K562 (cell line): ENCODE measurements around the gene ZNF775. TPM values are rescaled to one million over a fixed set of nuclear protein-coding genes. Genes with fewer than 3 reads are reported as not detected.

Source experiments
- ATF1 ChIP-seq, 2 experiments: fragments of 450-650 bp in 1 of 2; IDR thresholded peaks; 2 replicates each; pipeline ENCODE4 v1.6.1; 2016; ENCODE audit warnings: missing compliant biosample characterization in 1 of 2, missing genetic modification characterization in 1 of 2
- ATF6 ChIP-seq: sonication (generic); formaldehyde crosslinking; IDR thresholded peaks from 2 replicates; pipeline ENCODE4 v1.4.0; 2020; ENCODE audit warnings: mild to moderate bottlenecking, missing genetic modification reagents
- CREM ChIP-seq: IDR thresholded peaks from 2 replicates; pipeline ENCODE4 v1.6.1; 2014; ENCODE audit warnings: antibody characterized with exemption, low read depth
- ELK3 ChIP-seq: fragments of 450-650 bp; formaldehyde crosslinking; IDR thresholded peaks from 2 replicates; pipeline ENCODE4 v1.4.0; 2020; ENCODE audit warnings: mild to moderate bottlenecking
- GATAD2A ChIP-seq: fragments of 450-650 bp; IDR thresholded peaks from 2 replicates; pipeline ENCODE4 v1.6.1; 2017
- MEF2A ChIP-seq: IDR thresholded peaks from 2 replicates; pipeline ENCODE4 v1.6.1; 2011; ENCODE audit warnings: low read depth, mild to moderate bottlenecking, low read length, moderate library complexity; ENCODE audit not compliant: control insufficient read depth
- NCOA4 ChIP-seq: fragments of 450-650 bp; IDR thresholded peaks from 2 replicates; pipeline ENCODE4 v1.6.1; 2018; ENCODE audit warnings: mild to moderate bottlenecking; ENCODE audit not compliant: partially characterized antibody
- REST ChIP-seq, 2 experiments: fragments of 450-650 bp; formaldehyde crosslinking in 1 of 2; IDR thresholded peaks; 2 replicates each; pipeline versions ENCODE4 v1.4.0 to v1.6.1; 2014 to 2020; ENCODE audit warnings: mild to moderate bottlenecking in 2 of 2, borderline replicate concordance in 1 of 2, low read depth in 1 of 2
- SIN3A ChIP-seq, 2 experiments: fragments of 150-350 bp in 1 of 2; IDR thresholded peaks; 2 replicates each; pipeline ENCODE4 v1.6.1; 2011 to 2016; ENCODE audit warnings: borderline replicate concordance in 2 of 2, low read depth in 2 of 2, low read length in 2 of 2, mild to moderate bottlenecking in 2 of 2, moderate library complexity in 2 of 2; ENCODE audit not compliant: control insufficient read depth in 1 of 2
- TEAD4 ChIP-seq, 2 experiments: sonication (generic) in 1 of 2; formaldehyde crosslinking in 1 of 2; IDR thresholded peaks; 2 replicates each; pipeline versions ENCODE4 v1.6.1 to v1.8.0; 2012 to 2022; ENCODE audit warnings: borderline replicate concordance in 1 of 2, inconsistent platforms in 1 of 2, low read length in 1 of 2, mild to moderate bottlenecking in 1 of 2, missing genetic modification reagents in 1 of 2
- ZHX1 ChIP-seq: fragments of 150-350 bp; conservative IDR thresholded peaks from 2 replicates; pipeline ENCODE4 v1.6.1; 2014; ENCODE audit warnings: low read length
- polyA plus RNA-seq, 8 experiments: library from polyadenylated mRNA; depleted of rRNA in 4 of 8; stranded (reverse) in 5 of 8; unstranded in 3 of 8; fragments of >200 nt; fragmentation: Nextera tagmentation in 2 of 8; fragmentation: Illumina TruSeq in 1 of 8; extraction: Ambion mirVana in 2 of 8; extraction: Trizol in 1 of 8; gene quantifications; 2 replicates each; pipeline versions ENCODE4 v1.2.1 to v1.2.3, GENCODE V29; 2011 to 2014; ENCODE audit warnings: inconsistent platforms in 1 of 8, missing spikeins in 1 of 8
- total RNA-seq, 7 experiments: library from RNA; depleted of rRNA in 6 of 7; stranded (reverse); fragments of >200 nt in 6 of 7; fragmentation: Illumina TruSeq in 2 of 7; extraction: Trizol in 2 of 7; gene quantifications; 2 replicates each; pipeline versions ENCODE4 v1.2.1 to v1.2.3, GENCODE V29; 2011 to 2021; ENCODE audit warnings: low replicate concordance in 1 of 7

ZNF775 gene
- total and polyA plus RNA-seq, 9 of the 15 experiments (the other 6 are each of a cell fraction or from before 2014, with no cell fraction given), result 0.04 to 18.7 (median 4.9) TPM

- TF ChIP-seq REST (IDR thresholded peaks at IDR 0.05; ENCODE audit: borderline replicate concordance) (peak; percentile 94), REST (CRISPR knock-in tag; IDR thresholded peaks at IDR 0.05; ENCODE audit: low read depth) (no peak), GATAD2A (0 out of 2 replicates have a peak, but pooled peaks have one; percentile 13), ZHX1 (0 out of 2 replicates have a peak, but pooled peaks have one; percentile 50), CREM (peak; percentile 93), SIN3A (IDR thresholded peaks at IDR 0.05; ENCODE audit: borderline replicate concordance in 2 of 2, control insufficient read depth in 1 of 2, low read depth in 2 of 2, low read length in 2 of 2) (no peak), ATF6 (CRISPR knock-in tag) (no peak), TEAD4 (IDR thresholded peaks at IDR 0.05; ENCODE audit: low read length) (peak; percentile 38; the same call in 1 of the 2 replicates), TEAD4 (CRISPR knock-in tag; IDR thresholded peaks at IDR 0.05; ENCODE audit: borderline replicate concordance) (no peak), MEF2A (no peak), ELK3 (CRISPR knock-in tag) (no peak), NCOA4 (no peak), ATF1 (CRISPR knock-in tag; IDR thresholded peaks at IDR 0.05) (no peak), ATF1 (tag; IDR thresholded peaks at IDR 0.05) (peak; percentile 68)
Observed at GRCh38 chr7:150420987-150421674, 42.0 kb downstream of the ZNF775 start (continued).
